Smooth muscle cell (in vitro differentiated cells): Measurements from ENCODE around the gene CABP7. TPM values are rescaled to one million over a fixed set of nuclear protein-coding genes. Genes with fewer than 3 reads are reported as not detected.

Experiments
- DNase-seq: peaks from one replicate; lab custom pipeline; 2025; ENCODE audit not compliant: unreplicated experiment; lab: John Stamatoyannopoulos, UW
- H2AFZ ChIP-seq: fragments of 200-600 bp; sonication (generic); 2 replicates; pipeline ENCODE4 v1.6.0; 2016; ENCODE audit warnings: antibody characterized with exemption, low read depth, mild to moderate bottlenecking
- H3F3A ChIP-seq: fragments of 200-600 bp; sonication (generic); 2 replicates; pipeline ENCODE4 v1.6.0; 2017; ENCODE audit warnings: antibody characterized with exemption, low read depth
- H3K27ac ChIP-seq: fragments of 200-600 bp; sonication (generic); 2 replicates; pipeline ENCODE4 v1.5.1; 2016; ENCODE audit warnings: low read depth, mild to moderate bottlenecking
- H3K27me3 ChIP-seq: fragments of 200-600 bp; sonication (generic); 2 replicates; pipeline ENCODE4 v1.6.1; 2016; ENCODE audit warnings: low read depth, mild to moderate bottlenecking
- H3K36me3 ChIP-seq: fragments of 200-600 bp; sonication (generic); 2 replicates; pipeline ENCODE4 v1.5.1; 2016; ENCODE audit warnings: low read depth
- H3K4me1 ChIP-seq: fragments of 200-600 bp; sonication (generic); 2 replicates; pipeline ENCODE4 v1.5.1; 2016; ENCODE audit warnings: low read depth
- H3K4me2 ChIP-seq: fragments of 200-600 bp; sonication (generic); 2 replicates; pipeline ENCODE4 v1.6.0; 2016; ENCODE audit warnings: mild to moderate bottlenecking
- H3K4me3 ChIP-seq: fragments of 200-600 bp; sonication (generic); 2 replicates; pipeline ENCODE4 v1.5.1; 2016; ENCODE audit warnings: mild to moderate bottlenecking
- H3K79me2 ChIP-seq: fragments of 200-600 bp; sonication (generic); 2 replicates; pipeline ENCODE4 v1.6.0; 2016; ENCODE audit warnings: low read depth, mild to moderate bottlenecking
- H3K9ac ChIP-seq: fragments of 200-600 bp; sonication (generic); 2 replicates; pipeline ENCODE4 v1.6.0; 2016; ENCODE audit warnings: low read depth
- H3K9me3 ChIP-seq: fragments of 200-600 bp; sonication (generic); replicated peaks from 2 replicates; pipeline ENCODE4 v1.5.1; 2016; ENCODE audit warnings: low read depth
- H4K20me1 ChIP-seq: fragments of 200-600 bp; sonication (generic); 2 replicates; pipeline ENCODE4 v1.6.0; 2016; ENCODE audit warnings: low read depth
- CTCF ChIP-seq: fragments of 200-600 bp; sonication (generic); IDR thresholded peaks from 2 replicates; pipeline ENCODE4 v1.5.1; 2017; ENCODE audit warnings: borderline replicate concordance, mild to moderate bottlenecking, antibody characterized with exemption; ENCODE audit not compliant: insufficient read depth, poor library complexity, severe bottlenecking
- WGBS: methylation state at CpG from one replicate; pipeline ENCODE4 v1.1.7; 2016; ENCODE audit warnings: low lambda C conversion rate; 5-methylcytosine and 5-hydroxymethylcytosine counted together
- polyA plus RNA-seq: library from polyadenylated mRNA; unstranded; fragments of >200 nt; fragmentation: Nextera tagmentation; extraction: Ambion mirVana; gene quantifications from 2 replicates; pipeline ENCODE4 v1.2.1, GENCODE V29; 2016
- total RNA-seq: library from RNA; depleted of rRNA; stranded (reverse); fragments of >200 nt; gene quantifications from 2 replicates; pipeline ENCODE4 v1.2.3, GENCODE V29; 2014

CABP7 gene
- total and polyA plus RNA-seq, 2 experiments from 2014 or later, result not detected

- H3K9me3 ChIP-seq, result no peaks in the 10 kb centered on the region
- no peaks in the 10 kb centered on the region for H3K36me3 ChIP-seq
- H3F3A ChIP-seq, result no peaks in the 10 kb centered on the region
- H3K4me1 ChIP-seq, result peaks cover 3% of the 10 kb centered on the region
- no peak overlapping the region for H3K9ac ChIP-seq
- 90% methylated on average over 11 of the region's 11 CpGs for WGBS
- H4K20me1 ChIP-seq, result no peaks in the 10 kb centered on the region
- H3K4me3 ChIP-seq, result no peak overlapping the region
- H3K4me2 ChIP-seq, result no peak overlapping the region
- TF ChIP-seq CTCF, result no peak
- H3K27ac ChIP-seq, result no peak overlapping the region
- DNase-seq, result no peak
- H2AFZ ChIP-seq, result no peak overlapping the region
- H3K27me3 ChIP-seq, result peaks cover 61% of the 10 kb centered on the region
- H3K79me2 ChIP-seq, result no peaks in the 10 kb centered on the region
Measured at GRCh38 chr22:29717789-29718188, 2.0 kb upstream of the CABP7 start.

GRCh38 chr22:29718949-29719898 lies 579 bp upstream of the CABP7 start:
- H4K20me1 ChIP-seq, result no peaks in the 10 kb centered on the region
- H3K9ac ChIP-seq, result no peak overlapping the region
- no peaks in the 10 kb centered on the region for H3K9me3 ChIP-seq
- no peaks in the 10 kb centered on the region for H3F3A ChIP-seq
- H2AFZ ChIP-seq, result no peak overlapping the region
- no peak for DNase-seq
- H3K4me1 ChIP-seq, result peaks cover 3% of the 10 kb centered on the region
- no peaks in the 10 kb centered on the region for H3K36me3 ChIP-seq
- H3K27ac ChIP-seq, result no peak overlapping the region
- TF ChIP-seq CTCF, result no peak
- H3K27me3 ChIP-seq, result peaks cover 64% of the 10 kb centered on the region
- WGBS, result 70% methylated on average over 20 of the region's 24 CpGs
- H3K79me2 ChIP-seq, result no peaks in the 10 kb centered on the region
- H3K4me2 ChIP-seq, result peak overlapping the region; percentile 51
- no peak overlapping the region for H3K4me3 ChIP-seq

GRCh38 chr22:29720811-29721323 lies 1.1 kb downstream of the CABP7 start:
- Histone ChIP-seq H3K4me1 (peaks cover 3% of the 10 kb centered on the region), H3K27me3 (peaks cover 67% of the 10 kb centered on the region), H3K9ac (no peak overlapping the region), H3K36me3 (no peaks in the 10 kb centered on the region), H3K4me3 (no peak overlapping the region), H3K27ac (no peak overlapping the region), H4K20me1 (no peaks in the 10 kb centered on the region), H2AFZ (no peak overlapping the region), H3K9me3 (no peaks in the 10 kb centered on the region), H3K79me2 (no peaks in the 10 kb centered on the region), H3K4me2 (peak overlapping the region; percentile 74), H3F3A (no peaks in the 10 kb centered on the region)
- DNase-seq, result no peak
- TF ChIP-seq CTCF, result no peak
- WGBS, result 7% methylated on average over 39 of the region's 53 CpGs
